Neural cell (in vitro differentiated cells): ENCODE measurements around the gene DST. TPM values are rescaled to one million over a fixed set of nuclear protein-coding genes. Genes with fewer than 3 reads are reported as not detected.

ENCODE experiments used
- H2AFZ ChIP-seq: fragments of 200-600, 300-800 bp; sonication (generic), shearing (Covaris generic); 2 replicates; pipeline ENCODE4 v1.6.0; 2014; ENCODE audit warnings: low read depth, mild to moderate bottlenecking, antibody characterized with exemption, low read length, moderate library complexity
- H3F3A ChIP-seq: fragments of 200-600 bp; shearing (Covaris generic); 2 replicates; pipeline ENCODE4 v1.6.1; 2016; ENCODE audit warnings: mild to moderate bottlenecking, moderate library complexity, mixed read lengths, antibody characterized with exemption, low read length; ENCODE audit not compliant: insufficient read depth, poor library complexity, severe bottlenecking
- H3K27ac ChIP-seq: fragments of 200-600, 300-800 bp; sonication (generic), shearing (Covaris generic); 2 replicates; pipeline ENCODE4 v1.5.1; 2014; ENCODE audit warnings: mild to moderate bottlenecking, low read length, moderate library complexity
- H3K27me3 ChIP-seq: fragments of 300-800, 200-600 bp; sonication (generic), shearing (Covaris generic); 2 replicates; pipeline ENCODE4 v1.6.0; 2014; ENCODE audit warnings: mild to moderate bottlenecking, low read depth, low read length, moderate library complexity; ENCODE audit not compliant: insufficient read depth
- H3K36me3 ChIP-seq: fragments of 300-800, 200-600 bp; sonication (generic), shearing (Covaris generic); 2 replicates; pipeline ENCODE4 v1.5.1; 2014; ENCODE audit warnings: mild to moderate bottlenecking, antibody characterized with exemption, low read length, moderate library complexity; ENCODE audit not compliant: insufficient read depth
- H3K4me2 ChIP-seq: fragments of 300-800, 200-600 bp; sonication (generic), shearing (Covaris generic); 2 replicates; pipeline ENCODE4 v1.6.0; 2014; ENCODE audit warnings: mild to moderate bottlenecking, low read length
- H3K4me3 ChIP-seq: fragments of 300-800, 200-600 bp; sonication (generic), shearing (Covaris generic); 2 replicates; pipeline ENCODE4 v1.5.1; 2014; ENCODE audit warnings: mild to moderate bottlenecking, low read length, moderate library complexity
- H3K79me2 ChIP-seq: fragments of 200-600 bp; shearing (Covaris generic); replicated peaks from 2 replicates; pipeline ENCODE4 v1.6.0; 2014; ENCODE audit warnings: mild to moderate bottlenecking, low read length, moderate library complexity; ENCODE audit not compliant: insufficient read depth
- H3K9ac ChIP-seq: fragments of 300-800, 200-600 bp; sonication (generic), shearing (Covaris generic); 2 replicates; pipeline ENCODE4 v1.6.1; 2016; ENCODE audit warnings: mild to moderate bottlenecking, low read length, mixed read lengths
- H3K9me2 ChIP-seq: fragments of 200-600 bp; shearing (Covaris generic); 2 replicates; pipeline ENCODE4 v1.6.1; 2016; ENCODE audit warnings: mild to moderate bottlenecking, low read length, mixed read lengths; ENCODE audit not compliant: insufficient read depth
- H3K9me3 ChIP-seq: fragments of 200-600, 300-800 bp; sonication (generic), shearing (Covaris generic); 2 replicates; pipeline ENCODE4 v1.6.1; 2016; ENCODE audit warnings: mild to moderate bottlenecking, mixed run types, low read length, moderate library complexity, mixed read lengths
- H4K20me1 ChIP-seq: fragments of 200-600 bp; shearing (Covaris generic); 2 replicates; pipeline ENCODE4 v1.6.1; 2016; ENCODE audit warnings: mild to moderate bottlenecking, mixed run types; ENCODE audit not compliant: insufficient read depth
- EP300 ChIP-seq: fragments of 450-650 bp; conservative IDR thresholded peaks from 2 replicates; pipeline ENCODE4 v1.6.1; 2014; ENCODE audit warnings: antibody characterized with exemption, mild to moderate bottlenecking, moderate library complexity; ENCODE audit not compliant: poor library complexity, severe bottlenecking
- EZH2 ChIP-seq: fragments of 200-600, 300-800 bp; shearing (Covaris generic), sonication (generic); IDR thresholded peaks from 2 replicates; pipeline ENCODE4 v1.6.1; 2014; ENCODE audit warnings: antibody characterized with exemption, low read length, borderline replicate concordance, mild to moderate bottlenecking; ENCODE audit not compliant: insufficient read depth, poor library complexity, severe bottlenecking
- MXI1 ChIP-seq: fragments of 450-650 bp; conservative IDR thresholded peaks from 2 replicates; pipeline ENCODE4 v1.6.1; 2014; ENCODE audit warnings: antibody characterized with exemption, mild to moderate bottlenecking; ENCODE audit not compliant: poor library complexity, severe bottlenecking
- POLR2AphosphoS5 ChIP-seq: IDR thresholded peaks from 2 replicates; pipeline ENCODE4 v1.6.1; 2012
- RAD21 ChIP-seq: fragments of 450-650 bp; conservative IDR thresholded peaks from 2 replicates; pipeline ENCODE4 v1.6.1; 2014; ENCODE audit warnings: antibody characterized with exemption, mild to moderate bottlenecking, moderate library complexity
- SMC3 ChIP-seq: fragments of 450-650 bp; conservative IDR thresholded peaks from 2 replicates; pipeline ENCODE4 v1.6.1; 2014; ENCODE audit warnings: antibody characterized with exemption, mild to moderate bottlenecking, moderate library complexity; ENCODE audit not compliant: poor library complexity
- TAF1 ChIP-seq: IDR thresholded peaks from 2 replicates; pipeline ENCODE4 v1.6.1; 2012; ENCODE audit warnings: low read depth
- polyA plus RNA-seq: library from polyadenylated mRNA; depleted of rRNA; stranded (reverse); fragments of >200 nt; gene quantifications from 2 replicates; pipeline ENCODE4 v1.2.3, GENCODE V29; 2014
- TF ChIP-seq, protein P1 (sequence below): fragments of 450-650 bp; IDR thresholded peaks from 2 replicates; pipeline ENCODE4 v1.5.1; 2014; ENCODE audit warnings: antibody characterized with exemption, mild to moderate bottlenecking, moderate library complexity; ENCODE audit not compliant: poor library complexity, severe bottlenecking
- TF ChIP-seq, protein P2 (sequence below): IDR thresholded peaks from 2 replicates; pipeline ENCODE4 v1.6.1; 2012; ENCODE audit warnings: borderline replicate concordance

The DST gene
- polyA plus RNA-seq, 1 donor from 2014 or later = 118 TPM

DNA sequence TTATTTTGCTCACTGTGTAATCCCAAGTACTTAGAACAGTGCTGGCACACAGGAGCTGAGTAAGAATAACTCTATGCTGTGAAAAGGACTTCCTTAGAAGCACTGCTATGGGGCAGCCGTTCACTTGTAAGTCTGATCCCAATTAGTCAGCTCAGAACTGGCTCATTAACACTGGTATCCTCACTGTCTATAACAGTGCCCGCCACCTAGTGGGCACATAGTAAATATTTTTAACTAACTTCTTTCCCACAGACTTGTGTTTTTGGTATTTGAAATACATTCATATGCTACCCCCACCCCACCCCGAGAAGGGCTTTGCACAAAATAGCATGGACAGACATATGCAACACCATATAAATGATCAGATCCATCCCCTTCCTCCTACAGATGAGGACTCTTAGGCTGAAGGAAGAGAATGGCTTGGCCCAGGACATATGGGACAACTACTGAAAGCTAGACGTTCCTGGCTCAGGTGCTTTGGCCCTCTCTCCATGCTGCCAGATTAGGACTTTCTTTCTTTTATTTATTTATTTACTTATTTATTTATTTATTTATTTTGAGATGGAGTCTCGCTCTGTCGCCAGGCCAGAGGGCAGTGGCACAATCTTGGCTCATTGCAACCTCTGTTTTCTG, 47.1 kb downstream of the DST start:
- no peak overlapping the region for H3K27ac ChIP-seq
- no peaks in the 10 kb centered on the region for H4K20me1 ChIP-seq
- no peak overlapping the region for H3K4me2 ChIP-seq
- no peaks in the 10 kb centered on the region for H3K9me2 ChIP-seq
- H3K36me3 ChIP-seq = peaks cover 4% of the 10 kb centered on the region
- no peaks in the 10 kb centered on the region for H3K9me3 ChIP-seq
- H3K79me2 ChIP-seq = no peaks in the 10 kb centered on the region
- TF ChIP-seq SMC3 (peak; percentile 62), RAD21 (peak; percentile 33), EZH2 (no peak)
- TF ChIP-seq, protein P1, sequence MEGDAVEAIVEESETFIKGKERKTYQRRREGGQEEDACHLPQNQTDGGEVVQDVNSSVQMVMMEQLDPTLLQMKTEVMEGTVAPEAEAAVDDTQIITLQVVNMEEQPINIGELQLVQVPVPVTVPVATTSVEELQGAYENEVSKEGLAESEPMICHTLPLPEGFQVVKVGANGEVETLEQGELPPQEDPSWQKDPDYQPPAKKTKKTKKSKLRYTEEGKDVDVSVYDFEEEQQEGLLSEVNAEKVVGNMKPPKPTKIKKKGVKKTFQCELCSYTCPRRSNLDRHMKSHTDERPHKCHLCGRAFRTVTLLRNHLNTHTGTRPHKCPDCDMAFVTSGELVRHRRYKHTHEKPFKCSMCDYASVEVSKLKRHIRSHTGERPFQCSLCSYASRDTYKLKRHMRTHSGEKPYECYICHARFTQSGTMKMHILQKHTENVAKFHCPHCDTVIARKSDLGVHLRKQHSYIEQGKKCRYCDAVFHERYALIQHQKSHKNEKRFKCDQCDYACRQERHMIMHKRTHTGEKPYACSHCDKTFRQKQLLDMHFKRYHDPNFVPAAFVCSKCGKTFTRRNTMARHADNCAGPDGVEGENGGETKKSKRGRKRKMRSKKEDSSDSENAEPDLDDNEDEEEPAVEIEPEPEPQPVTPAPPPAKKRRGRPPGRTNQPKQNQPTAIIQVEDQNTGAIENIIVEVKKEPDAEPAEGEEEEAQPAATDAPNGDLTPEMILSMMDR = peak; percentile 66
- no peaks in the 10 kb centered on the region for H3F3A ChIP-seq
- H3K27me3 ChIP-seq = no peaks in the 10 kb centered on the region
- no peak overlapping the region for H3K4me3 ChIP-seq
- no peak overlapping the region for H2AFZ ChIP-seq
- H3K9ac ChIP-seq = no peak overlapping the region

DNA sequence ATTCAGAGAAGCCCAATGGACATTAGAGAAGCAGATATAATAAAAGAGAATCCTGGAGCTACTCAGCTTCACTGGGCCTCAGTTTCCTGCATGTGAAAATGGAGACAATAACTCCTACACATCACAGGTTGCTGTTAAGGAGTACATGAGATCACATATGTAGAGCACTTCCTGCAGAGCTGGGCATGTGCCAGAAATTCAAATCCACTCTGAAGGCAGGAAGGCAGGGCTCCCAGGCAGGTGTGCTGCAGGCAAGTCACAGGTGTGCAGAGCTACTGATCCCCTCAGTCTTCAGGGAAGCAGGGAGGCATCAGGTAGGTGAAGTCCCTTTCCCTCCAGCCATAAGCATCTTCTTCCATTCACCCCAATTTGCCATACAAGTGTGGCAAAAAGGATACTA, 48.0 kb downstream of the DST start:
- Histone ChIP-seq H3K9me2 (no peaks in the 10 kb centered on the region), H3K27me3 (no peaks in the 10 kb centered on the region)

More for the DNA sequence above, 48.0 kb downstream of the DST start:
- TF ChIP-seq EZH2 = no peak
- no peak for TF ChIP-seq POLR2AphosphoS5
- TF ChIP-seq, protein P1 = no peak
- no peak for TF ChIP-seq TAF1
- TF ChIP-seq RAD21 = no peak
- TF ChIP-seq SMC3 = no peak
- no peak for TF ChIP-seq MXI1
- no peak for TF ChIP-seq EP300
- TF ChIP-seq, protein P2, sequence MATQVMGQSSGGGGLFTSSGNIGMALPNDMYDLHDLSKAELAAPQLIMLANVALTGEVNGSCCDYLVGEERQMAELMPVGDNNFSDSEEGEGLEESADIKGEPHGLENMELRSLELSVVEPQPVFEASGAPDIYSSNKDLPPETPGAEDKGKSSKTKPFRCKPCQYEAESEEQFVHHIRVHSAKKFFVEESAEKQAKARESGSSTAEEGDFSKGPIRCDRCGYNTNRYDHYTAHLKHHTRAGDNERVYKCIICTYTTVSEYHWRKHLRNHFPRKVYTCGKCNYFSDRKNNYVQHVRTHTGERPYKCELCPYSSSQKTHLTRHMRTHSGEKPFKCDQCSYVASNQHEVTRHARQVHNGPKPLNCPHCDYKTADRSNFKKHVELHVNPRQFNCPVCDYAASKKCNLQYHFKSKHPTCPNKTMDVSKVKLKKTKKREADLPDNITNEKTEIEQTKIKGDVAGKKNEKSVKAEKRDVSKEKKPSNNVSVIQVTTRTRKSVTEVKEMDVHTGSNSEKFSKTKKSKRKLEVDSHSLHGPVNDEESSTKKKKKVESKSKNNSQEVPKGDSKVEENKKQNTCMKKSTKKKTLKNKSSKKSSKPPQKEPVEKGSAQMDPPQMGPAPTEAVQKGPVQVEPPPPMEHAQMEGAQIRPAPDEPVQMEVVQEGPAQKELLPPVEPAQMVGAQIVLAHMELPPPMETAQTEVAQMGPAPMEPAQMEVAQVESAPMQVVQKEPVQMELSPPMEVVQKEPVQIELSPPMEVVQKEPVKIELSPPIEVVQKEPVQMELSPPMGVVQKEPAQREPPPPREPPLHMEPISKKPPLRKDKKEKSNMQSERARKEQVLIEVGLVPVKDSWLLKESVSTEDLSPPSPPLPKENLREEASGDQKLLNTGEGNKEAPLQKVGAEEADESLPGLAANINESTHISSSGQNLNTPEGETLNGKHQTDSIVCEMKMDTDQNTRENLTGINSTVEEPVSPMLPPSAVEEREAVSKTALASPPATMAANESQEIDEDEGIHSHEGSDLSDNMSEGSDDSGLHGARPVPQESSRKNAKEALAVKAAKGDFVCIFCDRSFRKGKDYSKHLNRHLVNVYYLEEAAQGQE = no peak
- Histone ChIP-seq H2AFZ (no peak overlapping the region), H4K20me1 (no peaks in the 10 kb centered on the region), H3F3A (no peaks in the 10 kb centered on the region), H3K4me2 (no peak overlapping the region), H3K9me3 (no peaks in the 10 kb centered on the region), H3K36me3 (no peaks in the 10 kb centered on the region), H3K79me2 (no peaks in the 10 kb centered on the region), H3K27ac (no peak overlapping the region), H3K4me3 (no peak overlapping the region), H3K9ac (no peak overlapping the region)
